Peyer's patch (tissue), 4 donors: ENCODE results near the gene TMED1. TPM values are rescaled to one million over a fixed set of nuclear protein-coding genes. Genes with fewer than 3 reads are reported as not detected.
"Not testable (repeated sequence)": the region's sequence is repeated elsewhere in the genome, so short reads cannot be mapped to it uniquely, and the experiment has no call there.

ENCODE experiments used
- DNase-seq, 3 donors: peaks; one replicate each; pipeline ENCODE4 v3.0.0-alpha.2; 2017 to 2019
- H3K27ac ChIP-seq, 4 donors: fragments of 200-600 bp; sonication (generic); one replicate each; pipeline ENCODE4 v1.5.1; 2016 to 2019
- H3K27me3 ChIP-seq, 2 donors: fragments of 200-600 bp; sonication (generic); one replicate each; pipeline ENCODE4 v1.5.1; 2019
- H3K36me3 ChIP-seq, 3 donors: fragments of 200-600 bp; sonication (generic); one replicate each; pipeline ENCODE4 v1.5.1; 2016 to 2019
- H3K4me1 ChIP-seq, 4 donors: fragments of 200-600 bp; sonication (generic); one replicate each; pipeline ENCODE4 v1.5.1; 2016 to 2019
- H3K4me3 ChIP-seq, 4 donors: fragments of 200-600 bp; sonication (generic); 1 replicate in 3 of 4; 2 replicates in 1 of 4; pipeline ENCODE4 v1.5.1; 2016 to 2019; ENCODE audit warnings: mild to moderate bottlenecking in 1 of 4
- H3K9me3 ChIP-seq, 4 donors: fragments of 200-600 bp; sonication (generic); one replicate each; pipeline ENCODE4 v1.5.1; 2016 to 2019; ENCODE audit warnings: mild to moderate bottlenecking in 1 of 4
- POLR2A ChIP-seq, 2 donors: fragments of 450-650 bp; IDR thresholded peaks; one replicate each; pipeline ENCODE4 v1.5.1; 2017; ENCODE audit warnings: antibody characterized with exemption in 2 of 2, mild to moderate bottlenecking in 2 of 2, moderate library complexity in 2 of 2
- total RNA-seq, 4 donors: library from RNA; depleted of rRNA; stranded (reverse); fragments of >200 nt; gene quantifications; one replicate each; pipeline ENCODE4 v1.1.0, GENCODE V29; 2016
- TF ChIP-seq, protein P1 (sequence below), 6 experiments: fragments of 450-650 bp in 4 of 6; fragments of 200-600 bp in 2 of 6; sonication (generic) in 1 of 6; IDR thresholded peaks; one replicate each; pipeline ENCODE4 v1.5.1; 2017 to 2019; ENCODE audit warnings: antibody characterized with exemption in 6 of 6, mild to moderate bottlenecking in 3 of 6, moderate library complexity in 1 of 6

The TMED1 gene
- total RNA-seq, 4 donors from 2014 or later, result 11.6 to 18.4 (median 16.0) TPM

GRCh38 chr19:10871711-10872545 lies 35.9 kb upstream of the TMED1 start:
- no peak for TF ChIP-seq POLR2A (IDR thresholded peaks at IDR 0.05)
- TF ChIP-seq, protein P1, sequence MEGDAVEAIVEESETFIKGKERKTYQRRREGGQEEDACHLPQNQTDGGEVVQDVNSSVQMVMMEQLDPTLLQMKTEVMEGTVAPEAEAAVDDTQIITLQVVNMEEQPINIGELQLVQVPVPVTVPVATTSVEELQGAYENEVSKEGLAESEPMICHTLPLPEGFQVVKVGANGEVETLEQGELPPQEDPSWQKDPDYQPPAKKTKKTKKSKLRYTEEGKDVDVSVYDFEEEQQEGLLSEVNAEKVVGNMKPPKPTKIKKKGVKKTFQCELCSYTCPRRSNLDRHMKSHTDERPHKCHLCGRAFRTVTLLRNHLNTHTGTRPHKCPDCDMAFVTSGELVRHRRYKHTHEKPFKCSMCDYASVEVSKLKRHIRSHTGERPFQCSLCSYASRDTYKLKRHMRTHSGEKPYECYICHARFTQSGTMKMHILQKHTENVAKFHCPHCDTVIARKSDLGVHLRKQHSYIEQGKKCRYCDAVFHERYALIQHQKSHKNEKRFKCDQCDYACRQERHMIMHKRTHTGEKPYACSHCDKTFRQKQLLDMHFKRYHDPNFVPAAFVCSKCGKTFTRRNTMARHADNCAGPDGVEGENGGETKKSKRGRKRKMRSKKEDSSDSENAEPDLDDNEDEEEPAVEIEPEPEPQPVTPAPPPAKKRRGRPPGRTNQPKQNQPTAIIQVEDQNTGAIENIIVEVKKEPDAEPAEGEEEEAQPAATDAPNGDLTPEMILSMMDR (IDR thresholded peaks at IDR 0.05), result peak in 4 of 6 experiments; percentile 18 to 46 (median 26)
- H3K27me3 ChIP-seq, result no peaks in the 10 kb centered on the region
- peak overlapping the region; percentile 75 to 97 (median 90) for H3K4me3 ChIP-seq
- peak overlapping the region; percentile 81 to 92 (median 88) for H3K27ac ChIP-seq
- H3K9me3 ChIP-seq, result no peaks in the 10 kb centered on the region
- peaks cover 0 to 35% (median 4%) of the 10 kb centered on the region in 4 donors for H3K4me1 ChIP-seq
- DNase-seq, result peak in 2 of 3 donors; percentile 65 to 69
- no peaks in the 10 kb centered on the region for H3K36me3 ChIP-seq

DNA sequence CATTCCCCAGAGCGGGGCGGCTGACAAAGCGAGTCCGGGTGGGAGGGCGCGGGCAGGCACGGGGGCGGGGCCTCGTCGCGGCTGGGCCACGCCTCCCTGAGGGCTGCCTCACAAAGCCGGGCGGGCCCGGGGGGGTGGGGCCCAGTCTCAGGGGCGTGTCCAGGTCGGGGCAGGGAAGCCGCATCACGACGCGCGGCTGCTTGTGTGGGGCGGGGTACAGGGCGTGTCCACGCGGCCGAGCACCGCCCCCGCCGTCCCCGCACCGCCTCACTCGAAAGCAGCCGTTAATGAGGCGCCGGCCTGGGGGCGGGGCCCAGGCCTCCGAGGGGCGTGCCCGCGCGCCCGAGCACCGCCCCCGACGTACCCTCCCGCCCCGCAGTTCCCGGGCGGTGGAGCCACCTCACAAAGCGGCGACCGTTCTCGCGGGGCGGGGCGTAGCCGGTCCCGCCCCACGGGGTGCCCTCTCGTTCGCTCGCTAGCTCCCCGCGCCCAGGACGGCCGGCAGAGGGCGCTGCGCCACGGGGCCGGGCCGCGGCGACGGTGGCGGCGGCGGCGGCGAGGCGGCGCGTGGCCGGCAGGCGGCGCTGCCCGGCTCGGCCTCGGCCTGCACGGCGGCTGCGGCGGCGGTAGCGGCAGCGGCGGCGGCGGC lies 35.1 kb upstream of the TMED1 start, which contains the start of gene CARM1:
TSS of gene CARM1 (plus strand) at position 599 of the 649 bp plus-strand sequence. CDS start 150 bp downstream, outside the sequence.
- H3K9me3 ChIP-seq, result no peaks in the 10 kb centered on the region
- no peaks in the 10 kb centered on the region for H3K36me3 ChIP-seq
- H3K27ac ChIP-seq, result peak within 1 kb of the TSS; percentile 81 to 92 (median 88)
- peaks cover 0 to 35% (median 1%) of the 10 kb centered on the region in 4 donors for H3K4me1 ChIP-seq
- H3K4me3 ChIP-seq, result peak within 1 kb of the TSS; percentile 75 to 97 (median 90)
- no peak for TF ChIP-seq POLR2A (IDR thresholded peaks at IDR 0.05)
- TF ChIP-seq, protein P1 (IDR thresholded peaks at IDR 0.05), result peak; percentile 51 to 99 (median 91)
- peak; percentile 99 to 100 (median 100) for DNase-seq
- H3K27me3 ChIP-seq, result no peaks in the 10 kb centered on the region

DNA sequence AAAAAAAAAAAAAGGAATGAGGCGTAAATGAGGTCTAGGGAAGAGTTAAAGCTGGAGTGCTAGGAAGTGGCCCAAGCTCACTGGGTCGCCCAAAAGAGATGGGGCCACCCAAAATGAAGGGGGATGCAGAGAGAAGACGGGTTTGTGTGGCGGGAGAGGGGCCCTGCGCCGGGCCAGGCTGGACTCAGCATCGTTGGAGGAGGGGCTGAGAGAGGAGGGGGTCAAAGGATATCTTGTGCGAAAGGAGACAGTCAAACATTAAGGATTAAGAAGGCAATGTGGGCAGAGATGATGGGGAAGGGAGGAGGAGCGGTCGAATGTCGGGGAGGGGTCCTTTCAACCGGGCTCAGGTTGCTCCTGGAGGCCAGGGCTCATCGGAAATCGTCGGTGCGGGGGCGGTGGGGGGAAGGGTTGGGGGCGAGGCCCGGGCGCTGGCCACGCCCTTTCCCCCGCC lies 34.5 kb upstream of the TMED1 start:
- peaks cover 0 to 35% (median 1%) of the 10 kb centered on the region in 4 donors for H3K4me1 ChIP-seq
- H3K27ac ChIP-seq, result peak overlapping the region; percentile 54 to 81 (median 78)
- H3K36me3 ChIP-seq, result no peaks in the 10 kb centered on the region
- no peaks in the 10 kb centered on the region for H3K27me3 ChIP-seq
- DNase-seq, result no peak
- no peaks in the 10 kb centered on the region for H3K9me3 ChIP-seq
- H3K4me3 ChIP-seq, result peak overlapping the region; percentile 22 to 49 (median 45)
- no peak for TF ChIP-seq POLR2A (IDR thresholded peaks at IDR 0.05)
- TF ChIP-seq, protein P1 (IDR thresholded peaks at IDR 0.05), result no peak

DNA sequence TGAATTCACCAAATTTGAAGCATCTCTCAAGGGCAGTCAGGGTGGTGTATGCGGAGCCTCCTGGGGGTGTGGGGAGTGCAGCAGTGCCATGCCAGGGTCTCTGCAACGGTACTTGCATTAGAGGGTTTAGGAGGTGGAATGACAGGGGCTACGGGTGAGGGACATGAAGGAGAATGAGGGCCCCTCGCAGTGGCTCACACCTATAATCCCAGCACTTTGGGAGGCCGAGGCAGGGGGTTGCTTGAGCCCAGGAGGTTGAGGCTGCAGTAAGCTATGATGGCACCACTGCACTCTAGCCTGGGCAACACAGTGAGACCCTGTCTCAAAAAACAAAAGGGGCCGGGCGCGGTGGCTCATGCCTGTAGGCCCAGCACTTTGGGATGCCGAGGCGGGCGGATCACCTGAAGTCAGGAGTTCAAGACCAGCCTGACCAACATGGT lies 33.9 kb upstream of the TMED1 start:
- Histone ChIP-seq H3K27ac (peak overlapping the region in 1 of 4 donors; percentile 81), H3K4me1 (peaks cover 0 to 35% (median 1%) of the 10 kb centered on the region in 4 donors)
- not testable (repeated sequence) for H3K27me3 ChIP-seq, H3K36me3 ChIP-seq, H3K9me3 ChIP-seq, H3K4me3 ChIP-seq
- DNase-seq, result peak in 1 of 3 donors; percentile 61

GRCh38 chr19:10868872-10869547 lies 33.0 kb upstream of the TMED1 start:
- peaks cover 0 to 33% (median 0%) of the 10 kb centered on the region in 4 donors for H3K4me1 ChIP-seq
- no peak for DNase-seq
- H3K36me3 ChIP-seq, result no peaks in the 10 kb centered on the region
- peak overlapping the region in 2 of 4 donors; percentile 42 to 76 for H3K27ac ChIP-seq
- no peak overlapping the region for H3K4me3 ChIP-seq
- no peaks in the 10 kb centered on the region for H3K9me3 ChIP-seq
- TF ChIP-seq POLR2A (IDR thresholded peaks at IDR 0.05), result no peak
- TF ChIP-seq, protein P1 (IDR thresholded peaks at IDR 0.05), result no peak
- no peaks in the 10 kb centered on the region for H3K27me3 ChIP-seq
